ENCODE data around the gene GUCA1A.
"Not testable (repeated sequence)": the region's sequence is repeated elsewhere in the genome, so short reads cannot be mapped to it uniquely, and the experiment has no call there.

GUCA1A gene

GRCh38 chr6:42171813-42172581 is 1.2 kb upstream of the GUCA1A start:
- no peak for DNase-seq (ENCODE audit: extremely low read depth in 1 of 2, low read depth in 1 of 2)

GRCh38 chr6:42175860-42176259 is 2.7 kb downstream of the GUCA1A start:
- DNase-seq (ENCODE audit: extremely low read depth in 1 of 2, low read depth in 1 of 2), result no peak

DNA sequence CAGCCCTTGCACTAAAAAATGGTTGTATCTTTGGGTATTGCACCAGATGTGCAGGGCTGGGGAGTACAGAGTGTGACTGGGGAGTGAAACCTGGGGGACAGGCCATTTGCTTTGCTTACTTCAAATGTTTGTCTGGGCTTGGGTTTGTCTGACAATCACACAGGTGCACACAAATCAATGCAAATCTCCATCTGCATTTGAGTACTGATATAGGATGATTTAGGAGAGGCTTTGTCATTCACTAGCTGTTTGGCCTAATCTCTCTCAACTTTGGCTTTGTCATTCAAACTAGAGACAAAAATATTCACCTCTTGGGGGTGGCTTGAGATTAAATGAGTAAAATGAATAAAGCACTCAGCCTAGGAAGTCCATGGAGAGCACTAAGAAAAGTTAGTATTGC is 3.8 kb downstream of the GUCA1A start:
- no peak for DNase-seq (ENCODE audit: extremely low read depth in 1 of 2, low read depth in 1 of 2)

DNA sequence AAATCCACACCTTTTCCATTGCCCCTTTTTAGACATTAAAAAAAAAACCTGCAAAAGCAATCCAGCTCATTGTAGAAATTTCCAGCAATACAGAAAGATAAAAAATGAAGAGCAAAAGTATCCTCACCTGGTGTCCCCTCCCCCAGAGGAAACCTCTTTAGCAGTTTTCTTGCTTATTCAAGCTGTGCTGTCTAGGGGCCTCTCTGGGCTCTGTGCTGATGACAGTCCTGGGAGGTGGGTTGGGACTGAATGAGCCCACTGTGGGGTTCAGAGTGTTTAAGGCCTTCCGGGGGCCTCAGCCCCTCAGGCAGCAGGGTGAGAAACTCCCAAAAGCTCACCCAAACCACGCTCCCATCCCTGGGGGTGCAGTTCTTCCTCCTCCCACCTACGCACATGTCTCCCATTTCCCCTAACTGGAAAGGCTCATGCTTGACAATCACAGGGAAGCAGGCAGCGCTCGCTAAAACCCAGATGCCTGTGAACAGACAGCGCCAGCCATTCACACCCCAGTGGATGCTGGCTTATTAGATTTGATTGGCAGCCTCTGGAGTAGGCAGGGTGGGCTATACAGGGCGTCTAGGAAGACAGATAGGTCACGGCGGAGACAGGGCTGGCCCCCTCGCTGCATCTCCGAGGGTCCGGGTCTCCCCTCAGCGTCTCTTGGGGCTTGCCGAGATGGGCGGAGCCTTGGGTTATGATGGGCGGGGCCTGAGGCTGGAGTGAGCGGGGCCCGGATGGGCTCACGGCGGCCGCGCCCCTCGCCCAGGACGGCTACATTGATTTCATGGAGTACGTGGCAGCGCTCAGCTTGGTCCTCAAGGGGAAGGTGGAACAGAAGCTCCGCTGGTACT is 4.6 kb downstream of the GUCA1A start:
- DNase-seq (ENCODE audit: extremely low read depth in 1 of 2, low read depth in 1 of 2), result no peak

DNA sequence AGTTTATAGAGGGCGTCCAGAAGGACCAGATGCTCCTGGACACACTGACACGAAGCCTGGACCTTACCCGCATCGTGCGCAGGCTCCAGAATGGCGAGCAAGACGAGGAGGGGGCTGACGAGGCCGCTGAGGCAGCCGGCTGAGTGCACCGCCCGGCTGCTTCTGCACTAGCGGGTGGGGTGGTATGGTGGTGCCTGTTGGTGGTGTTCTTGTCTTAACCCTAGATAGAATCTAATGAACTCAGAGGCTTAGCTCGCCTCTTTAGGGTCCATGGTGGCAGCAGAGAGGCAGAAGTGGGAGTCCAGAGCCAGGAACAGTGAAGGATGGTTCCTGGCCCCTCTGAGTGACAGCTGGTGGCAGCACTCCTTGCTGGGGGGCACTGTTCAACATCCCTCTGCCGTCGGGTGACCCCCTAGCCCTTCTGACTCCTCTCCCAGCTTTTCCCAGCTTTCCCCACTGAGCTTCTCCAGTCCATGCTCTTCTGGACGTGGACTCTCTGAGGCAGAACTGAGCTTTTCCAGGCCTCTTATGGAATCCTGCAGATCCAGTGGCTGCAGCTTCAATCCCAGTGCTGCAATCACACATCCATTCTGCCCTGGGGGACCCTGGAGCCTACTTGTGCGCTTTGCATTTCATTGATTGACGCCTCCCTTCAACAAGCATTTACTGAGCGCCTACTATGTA is 6.2 kb downstream of the GUCA1A start:
- no peak for DNase-seq (ENCODE audit: extremely low read depth in 1 of 2, low read depth in 1 of 2)

- peak in 1 of 2 donors; percentile 29 for DNase-seq (ENCODE audit: extremely low read depth in 1 of 2, low read depth in 1 of 2)
Measured at GRCh38 chr6:42179945-42180313, 6.8 kb downstream of the GUCA1A start.

GRCh38 chr6:42182101-42182500 is 8.9 kb downstream of the GUCA1A start:
- DNase-seq (ENCODE audit: extremely low read depth in 1 of 2, low read depth in 1 of 2), result no peak

- DNase-seq (ENCODE audit: extremely low read depth in 1 of 2, low read depth in 1 of 2), result no peak
Measured at GRCh38 chr6:42184475-42184874, 11.3 kb downstream of the GUCA1A start.

- no peak for DNase-seq (ENCODE audit: extremely low read depth in 1 of 2, low read depth in 1 of 2)
Measured at GRCh38 chr6:42185597-42185996, 12.4 kb downstream of the GUCA1A start.

DNA sequence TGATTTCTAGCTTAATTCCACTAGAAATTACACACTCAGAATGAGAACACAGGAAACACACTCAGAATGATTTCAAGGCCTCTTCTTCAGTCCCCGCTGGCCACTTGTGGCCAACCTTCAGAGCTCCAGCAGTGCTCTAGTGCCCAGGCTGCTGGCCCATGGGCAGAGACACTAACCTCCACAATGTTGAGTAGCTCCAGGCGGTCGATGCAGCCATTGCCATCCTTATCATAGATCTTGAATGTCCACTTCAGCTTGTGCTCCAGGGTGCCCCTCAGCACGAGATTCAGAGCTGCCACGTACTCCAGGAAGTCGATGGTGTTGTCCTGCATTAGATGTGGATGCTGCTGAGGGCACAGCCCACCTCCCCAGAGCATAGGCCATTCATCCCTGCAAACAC is 15.2 kb downstream of the GUCA1A start:
- no peak for DNase-seq (ENCODE audit: extremely low read depth in 1 of 2, low read depth in 1 of 2)

DNA sequence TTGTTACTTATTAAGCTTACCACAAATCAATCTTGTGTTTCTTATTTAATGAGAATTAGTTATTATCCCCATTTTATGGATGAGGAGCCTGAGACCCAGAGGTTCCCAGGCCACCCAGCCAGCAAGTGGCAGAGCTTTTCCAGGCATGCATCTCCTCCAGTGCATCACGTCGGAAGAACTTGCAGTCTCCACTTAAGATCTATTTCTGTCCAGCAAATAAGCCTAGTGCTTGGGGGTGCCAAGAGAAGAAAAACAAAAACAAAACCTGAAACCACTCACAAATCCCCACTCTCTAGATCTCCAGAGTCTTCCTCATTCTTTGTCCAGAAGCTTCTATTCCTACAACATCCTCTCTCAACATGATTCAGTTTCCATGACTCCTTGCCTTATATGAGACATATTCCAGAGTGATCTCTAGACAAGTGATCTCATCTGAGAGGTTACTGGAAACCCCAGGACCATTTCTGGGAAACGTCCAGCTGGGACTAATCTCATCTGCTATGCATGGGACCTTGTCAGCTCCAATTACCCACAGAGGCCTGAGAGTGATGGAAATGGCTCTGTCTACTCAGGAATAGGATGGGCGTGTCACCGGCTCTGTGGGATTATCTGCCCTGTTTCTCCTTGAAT is 17.5 kb downstream of the GUCA1A start:
- DNase-seq (ENCODE audit: extremely low read depth in 1 of 2, low read depth in 1 of 2), result no peak

- not testable (repeated sequence) for DNase-seq (ENCODE audit: extremely low read depth in 1 of 2, low read depth in 1 of 2)
Measured at GRCh38 chr6:42192385-42192784, 19.2 kb downstream of the GUCA1A start.

DNA sequence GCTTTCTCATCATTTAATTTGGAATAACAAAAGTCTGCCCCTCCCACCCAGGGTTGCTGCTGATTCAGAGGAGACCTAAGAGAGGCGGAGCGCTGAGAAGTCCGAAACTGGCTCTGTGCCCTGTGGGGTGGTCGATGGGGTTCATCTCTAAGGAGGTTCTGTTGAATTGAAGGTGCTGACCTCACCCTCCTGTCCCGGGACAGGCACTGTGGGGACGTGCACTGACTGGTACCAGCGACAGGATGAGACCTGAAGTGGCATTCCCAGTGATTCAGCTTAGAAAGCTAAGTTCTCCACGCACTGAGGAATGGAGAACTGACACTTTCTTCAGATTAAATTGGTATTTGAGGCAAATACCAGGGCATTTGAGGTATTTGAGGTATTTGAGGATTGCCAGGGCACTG is 20.3 kb downstream of the GUCA1A start:
- DNase-seq (ENCODE audit: extremely low read depth in 1 of 2, low read depth in 1 of 2), result no peak

GRCh38 chr6:42194056-42194455 is 20.9 kb downstream of the GUCA1A start:
- DNase-seq (ENCODE audit: extremely low read depth in 1 of 2, low read depth in 1 of 2), result no peak

GRCh38 chr6:42195415-42195814 is 22.3 kb downstream of the GUCA1A start:
- no peak for DNase-seq (ENCODE audit: extremely low read depth in 1 of 2, low read depth in 1 of 2)

GRCh38 chr6:42197555-42198362 is 24.6 kb downstream of the GUCA1A start:
- no peak for DNase-seq (ENCODE audit: extremely low read depth in 1 of 2, low read depth in 1 of 2)

DNA sequence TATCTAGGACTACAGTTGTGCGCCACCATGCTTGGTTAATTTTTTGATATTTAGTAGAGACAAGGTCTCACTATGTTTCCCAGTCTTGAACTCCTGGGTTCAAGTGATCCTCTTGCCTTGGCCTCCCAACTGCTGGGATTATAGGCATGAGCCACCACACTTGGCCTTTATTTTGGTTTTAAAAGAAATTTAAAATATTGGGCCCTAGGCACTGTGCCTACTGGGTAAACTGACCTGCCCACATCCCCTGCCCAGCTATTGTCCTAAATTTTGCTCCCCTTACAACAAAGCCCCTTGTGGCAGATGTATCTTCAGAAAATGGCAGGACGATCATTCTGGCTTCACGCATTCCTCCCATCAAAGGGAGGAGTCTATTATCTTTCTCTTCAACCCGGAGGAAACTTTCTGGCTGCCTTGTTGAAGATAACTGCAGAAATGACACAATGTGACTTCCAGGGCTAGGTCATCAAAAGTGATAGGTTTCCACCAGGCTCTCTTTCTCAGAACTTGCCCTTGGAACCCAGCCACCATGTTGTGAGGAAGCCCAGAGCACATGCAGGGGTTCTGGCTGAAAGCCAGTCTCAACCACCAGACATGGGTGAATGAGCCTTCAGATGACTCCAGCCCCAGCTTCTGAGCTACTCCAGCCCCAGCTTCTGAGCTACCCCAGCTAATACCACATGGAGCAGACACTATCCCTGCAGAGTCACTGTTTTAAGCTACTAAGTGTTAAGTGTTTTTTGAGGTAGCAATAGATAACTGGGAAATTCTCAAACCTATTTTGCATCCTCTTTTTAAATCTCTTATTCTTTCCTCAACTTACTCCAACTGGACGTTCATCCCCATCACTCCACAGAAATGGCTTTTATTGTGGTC is 26.2 kb downstream of the GUCA1A start:
- DNase-seq (ENCODE audit: extremely low read depth in 1 of 2, low read depth in 1 of 2), result no peak

- DNase-seq (ENCODE audit: extremely low read depth in 1 of 2, low read depth in 1 of 2), result no peak
Measured at GRCh38 chr6:42200035-42200434, 26.9 kb downstream of the GUCA1A start.

- no peak for DNase-seq (ENCODE audit: extremely low read depth in 1 of 2, low read depth in 1 of 2)
Measured at GRCh38 chr6:42201382-42201781, 28.2 kb downstream of the GUCA1A start.

Measured in stimulated activated CD8-positive, alpha-beta memory T cell treated with anti-CD3 and anti-CD28 coated beads, Interleukin-7, amount 100 ng/mL, for 48 hours (primary cell).